Loucy (cell line): Measurements from ENCODE around the gene SPATA3.

ENCODE experiments used
- H2AFZ ChIP-seq: fragments of 200-600 bp; sonication (generic); 2 replicates; pipeline ENCODE4 v1.6.0; 2016; ENCODE audit warnings: antibody characterized with exemption, mild to moderate bottlenecking, low read length, moderate library complexity
- H3F3A ChIP-seq: fragments of 200-600 bp; 2 replicates; pipeline ENCODE4 v1.6.0; 2016; ENCODE audit warnings: antibody characterized with exemption, low read depth, mild to moderate bottlenecking
- H3K27me3 ChIP-seq: fragments of 200-600 bp; sonication (generic); 2 replicates; pipeline ENCODE4 v1.6.1; 2014; ENCODE audit warnings: low read length, mild to moderate bottlenecking; ENCODE audit not compliant: insufficient read depth, poor library complexity, severe bottlenecking
- H3K36me3 ChIP-seq: fragments of 200-600 bp; sonication (generic); 2 replicates; pipeline ENCODE4 v1.6.1; 2016; ENCODE audit warnings: low read length; ENCODE audit not compliant: insufficient read depth
- H3K4me1 ChIP-seq: fragments of 200-600 bp; sonication (generic); 2 replicates; pipeline ENCODE4 v1.5.1; 2014; ENCODE audit warnings: low read length, mild to moderate bottlenecking; ENCODE audit not compliant: insufficient read depth, poor library complexity, severe bottlenecking
- H3K4me2 ChIP-seq: fragments of 200-600 bp; sonication (generic); 2 replicates; pipeline ENCODE4 v1.6.0; 2014; ENCODE audit warnings: antibody characterized with exemption, low read length, low read depth, mild to moderate bottlenecking; ENCODE audit not compliant: poor library complexity, severe bottlenecking
- H3K4me3 ChIP-seq: fragments of 200-600 bp; sonication (generic); 2 replicates; pipeline ENCODE4 v1.5.1; 2014; ENCODE audit warnings: low read length, mild to moderate bottlenecking, mixed read lengths; ENCODE audit not compliant: poor library complexity, severe bottlenecking
- H3K79me2 ChIP-seq: fragments of 200-600 bp; sonication (generic); 2 replicates; pipeline ENCODE4 v1.6.1; 2014; ENCODE audit warnings: low read length; ENCODE audit not compliant: insufficient read depth
- H3K9ac ChIP-seq: fragments of 200-600 bp; sonication (generic); 2 replicates; pipeline ENCODE4 v1.6.0; 2014; ENCODE audit warnings: mild to moderate bottlenecking, low read depth, low read length, moderate library complexity; ENCODE audit not compliant: poor library complexity, severe bottlenecking
- H3K9me2 ChIP-seq: fragments of 200-600 bp; sonication (generic); replicated peaks from 2 replicates; pipeline ENCODE4 v1.6.1; 2016; ENCODE audit warnings: low read depth, low read length, mixed read lengths
- H3K9me3 ChIP-seq: fragments of 200-600 bp; sonication (generic); 2 replicates; pipeline ENCODE4 v1.6.1; 2014; ENCODE audit warnings: mild to moderate bottlenecking, antibody characterized with exemption, low read length, low read depth; ENCODE audit not compliant: insufficient read depth
- H4K20me1 ChIP-seq: fragments of 200-600 bp; sonication (generic); 2 replicates; pipeline ENCODE4 v1.6.0; 2014; ENCODE audit warnings: antibody characterized with exemption, low read length, mild to moderate bottlenecking; ENCODE audit not compliant: insufficient read depth, poor library complexity, severe bottlenecking
- CTCF ChIP-seq: fragments of 200-600 bp; sonication (generic); conservative IDR thresholded peaks from 2 replicates; pipeline ENCODE4 v1.5.1; 2014; ENCODE audit warnings: mild to moderate bottlenecking, antibody characterized with exemption, low read length
- EZH2phosphoT487 ChIP-seq: fragments of 200-600 bp; IDR thresholded peaks from 2 replicates; pipeline ENCODE4 v1.6.1; 2018; ENCODE audit warnings: antibody characterized with exemption, mild to moderate bottlenecking, moderate library complexity, borderline replicate concordance

The SPATA3 gene

GRCh38 chr2:230990131-230990898 is 5.6 kb upstream of the SPATA3 start:
- no peaks in the 10 kb centered on the region for H3K27me3 ChIP-seq
- TF ChIP-seq EZH2phosphoT487 (no peak), CTCF (no peak)

GRCh38 chr2:230990899-230991150 is 5.1 kb upstream of the SPATA3 start:
- Histone ChIP-seq H3K36me3 (no peaks in the 10 kb centered on the region), H4K20me1 (no peaks in the 10 kb centered on the region), H3K4me3 (no peak overlapping the region), H3K4me2 (no peak overlapping the region), H3K9ac (no peak overlapping the region), H3K9me3 (no peaks in the 10 kb centered on the region), H3K79me2 (no peaks in the 10 kb centered on the region), H3K9me2 (no peaks in the 10 kb centered on the region), H3K27me3 (no peaks in the 10 kb centered on the region), H3K4me1 (peaks cover 4% of the 10 kb centered on the region), H2AFZ (no peak overlapping the region), H3F3A (no peaks in the 10 kb centered on the region)
- TF ChIP-seq EZH2phosphoT487, result no peak
- TF ChIP-seq CTCF, result no peak

More at GRCh38 chr2:230990131-230990898, 5.6 kb upstream of the SPATA3 start:
- Histone ChIP-seq H3K4me2 (no peak overlapping the region), H3K79me2 (no peaks in the 10 kb centered on the region), H3F3A (no peaks in the 10 kb centered on the region), H3K36me3 (no peaks in the 10 kb centered on the region), H3K9ac (no peak overlapping the region), H3K4me1 (peaks cover 4% of the 10 kb centered on the region), H3K9me2 (no peaks in the 10 kb centered on the region), H4K20me1 (no peaks in the 10 kb centered on the region), H3K9me3 (no peaks in the 10 kb centered on the region), H3K4me3 (no peak overlapping the region), H2AFZ (no peak overlapping the region)

GRCh38 chr2:230991598-230991997 is 4.3 kb upstream of the SPATA3 start:
- Histone ChIP-seq H3K9me2 (no peaks in the 10 kb centered on the region), H3K9me3 (no peaks in the 10 kb centered on the region), H3K79me2 (no peaks in the 10 kb centered on the region), H3K4me3 (no peak overlapping the region), H2AFZ (no peak overlapping the region), H3K4me1 (peaks cover 4% of the 10 kb centered on the region), H4K20me1 (no peaks in the 10 kb centered on the region), H3K36me3 (no peaks in the 10 kb centered on the region), H3K4me2 (no peak overlapping the region), H3K9ac (no peak overlapping the region), H3F3A (no peaks in the 10 kb centered on the region), H3K27me3 (no peaks in the 10 kb centered on the region)
- no peak for TF ChIP-seq EZH2phosphoT487
- TF ChIP-seq CTCF, result no peak
